K562 (cell line): ENCODE results near the gene C18orf32. TPM values are rescaled to one million over a fixed set of nuclear protein-coding genes. Genes with fewer than 3 reads are reported as not detected.

Experiments
- ATAC-seq: fragments of 200-7000 bp; cut with Tn5 transposase; 3 replicates; pipeline ENCODE4 v1.9.1; 2020; ENCODE audit warnings: moderate library complexity
- BruUV-seq: library from RNA; stranded (reverse); fragments of 400-500 nt; replicated peaks from 2 replicates; lab custom pipeline; 2021; lab: Mats Ljungman, UMichigan
- CTCF ChIA-PET: fragments of 300-600 bp; formaldehyde crosslinking; extraction: SDS; loops from one replicate; lab custom pipeline; 2021; ENCODE audit warnings: low intra/inter-chr PET ratio; lab: Yijun Ruan, JAX
- POLR2A ChIA-PET: fragments of 300-600, 350-650 bp; sonication (Branson Sonifier 250); formaldehyde crosslinking; extraction: SDS; loops from one replicate; lab custom pipeline; 2021; ENCODE audit warnings: antibody characterized with exemption, inconsistent platforms; lab: Yijun Ruan, JAX
- DNase-seq, 4 experiments: peaks; one replicate each; pipeline versions ENCODE4 v3.0.0 to v3.0.0-alpha.2; 2011 to 2018; ENCODE audit warnings: low spot score in 3 of 4, mixed read lengths in 3 of 4; ENCODE audit errors: extremely low read depth in 1 of 4
- FAIRE-seq: peaks from 2 replicates; lab custom pipeline; 2011; peaks lifted over from hg19 to GRCh38; lab: Jason Lieb, UNC
- H2AFZ ChIP-seq: 2 replicates; pipeline ENCODE4 v1.6.0; 2011; ENCODE audit warnings: low read depth, low read length, control low read depth, inconsistent platforms
- H3K27ac ChIP-seq: fragments of 200-600 bp; 3 replicates; pipeline ENCODE4 v1.8.0; 2011; ENCODE audit warnings: low read depth, mild to moderate bottlenecking, control low read depth, inconsistent platforms, low read length, moderate library complexity, mixed read lengths; ENCODE audit errors: extremely low read depth
- H3K27me3 ChIP-seq, 2 experiments: fragments of 300-600 bp in 1 of 2; 2 replicates in 1 of 2; 3 replicates in 1 of 2; pipeline versions ENCODE4 v1.6.0 to v1.8.0; 2011; ENCODE audit warnings: inconsistent platforms in 2 of 2, low read length in 2 of 2, mild to moderate bottlenecking in 1 of 2, mixed read lengths in 1 of 2, moderate library complexity in 1 of 2; ENCODE audit not compliant: control insufficient read depth in 2 of 2, insufficient read depth in 2 of 2
- H3K36me3 ChIP-seq: fragments of 300-600 bp; 3 replicates; pipeline ENCODE4 v1.8.0; 2011; ENCODE audit warnings: mild to moderate bottlenecking, low read length, inconsistent platforms; ENCODE audit not compliant: control insufficient read depth, insufficient read depth
- H3K4me1 ChIP-seq, 2 experiments: fragments of 200-600 bp in 1 of 2; replicated peaks in 1 of 2; 2 replicates in 1 of 2; 3 replicates in 1 of 2; pipeline versions ENCODE4 v1.5.1 to v1.8.0; 2011; ENCODE audit warnings: inconsistent platforms in 2 of 2, low read length in 2 of 2, mild to moderate bottlenecking in 1 of 2, mixed read lengths in 1 of 2, moderate library complexity in 1 of 2; ENCODE audit not compliant: control insufficient read depth in 2 of 2, insufficient read depth in 2 of 2
- H3K4me2 ChIP-seq: 2 replicates; pipeline ENCODE4 v1.6.1; 2011; ENCODE audit warnings: low read length, control low read depth, inconsistent platforms, mixed read lengths; ENCODE audit not compliant: insufficient read depth
- H3K4me3 ChIP-seq: fragments of 200-600 bp; sonication (generic), shearing (Covaris generic); 2 replicates; pipeline ENCODE4 v1.5.1; 2016; ENCODE audit warnings: control low read depth, inconsistent platforms
- H3K79me2 ChIP-seq: fragments of 200-600 bp; 3 replicates; pipeline ENCODE4 v1.8.0; 2011; ENCODE audit warnings: low read length, inconsistent platforms; ENCODE audit not compliant: control insufficient read depth, insufficient read depth
- H3K9ac ChIP-seq, 2 experiments: 2 replicates each; pipeline versions ENCODE4 v1.6.0 to v1.6.1; 2011; ENCODE audit warnings: low read depth in 2 of 2, low read length in 2 of 2, control low read depth in 1 of 2, inconsistent platforms in 1 of 2, mild to moderate bottlenecking in 1 of 2, mixed read lengths in 1 of 2; ENCODE audit not compliant: insufficient read depth in 1 of 2
- H3K9me1 ChIP-seq: one replicate; pipeline ENCODE4 v1.6.0; 2011; ENCODE audit warnings: inconsistent platforms, mild to moderate bottlenecking, low read length, moderate library complexity; ENCODE audit not compliant: control insufficient read depth, insufficient read depth
- H3K9me3 ChIP-seq: replicated peaks from 2 replicates; pipeline ENCODE4 v1.5.1; 2011; ENCODE audit warnings: low read depth, low read length, inconsistent platforms; ENCODE audit not compliant: control insufficient read depth, insufficient read depth
- H4K20me1 ChIP-seq: replicated peaks from 2 replicates; pipeline ENCODE4 v1.6.1; 2011; ENCODE audit warnings: low read length, inconsistent platforms, mixed read lengths; ENCODE audit not compliant: control insufficient read depth, insufficient read depth
- BDP1 ChIP-seq: IDR thresholded peaks from 3 replicates; pipeline ENCODE4 v1.6.1; 2011; ENCODE audit not compliant: insufficient read length, insufficient read depth
- CHAMP1 ChIP-seq: fragments of 450-650 bp; IDR thresholded peaks from 2 replicates; pipeline ENCODE4 v1.6.1; 2016; ENCODE audit warnings: mild to moderate bottlenecking
- E4F1 ChIP-seq: fragments of 250-450 bp; sonication (Bioruptor Pico); IDR thresholded peaks from 2 replicates; pipeline ENCODE4 v1.5.0; 2021; ENCODE audit warnings: mild to moderate bottlenecking, borderline replicate concordance
- ERF ChIP-seq: fragments of 450-650 bp; formaldehyde crosslinking; IDR thresholded peaks from 2 replicates; pipeline ENCODE4 v1.4.0; 2020; ENCODE audit warnings: mild to moderate bottlenecking, mixed read lengths
- FOXK1 ChIP-seq: sonication (generic); formaldehyde crosslinking; IDR thresholded peaks from 2 replicates; pipeline ENCODE4 v1.8.0; 2022; ENCODE audit warnings: missing genetic modification reagents, mild to moderate bottlenecking, borderline replicate concordance
- MAFK ChIP-seq: IDR thresholded peaks from 2 replicates; pipeline ENCODE4 v1.6.1; 2011; ENCODE audit warnings: low read length, improper control_type of control experiment
- NFYB ChIP-seq: IDR thresholded peaks from 2 replicates; pipeline ENCODE4 v1.6.1; 2011; ENCODE audit warnings: mild to moderate bottlenecking, moderate library complexity; ENCODE audit not compliant: insufficient read length; ENCODE audit errors: extremely low read depth
- PTRF ChIP-seq: fragments of 450-650 bp; IDR thresholded peaks from 2 replicates; pipeline ENCODE4 v1.6.1; 2016; ENCODE audit warnings: mild to moderate bottlenecking, missing genetic modification characterization, missing compliant biosample characterization
- SMARCA5 ChIP-seq: fragments of 450-650 bp; IDR thresholded peaks from 2 replicates; pipeline ENCODE4 v1.6.1; 2016
- SRSF3 ChIP-seq: fragments of 200-400 bp; formaldehyde crosslinking; IDR thresholded peaks from 2 replicates; pipeline ENCODE4 v1.6.1; 2016; ENCODE audit warnings: mild to moderate bottlenecking, low read length, moderate library complexity; ENCODE audit not compliant: insufficient read depth
- ZFP30 ChIP-seq: fragments of 250-450 bp; sonication (Bioruptor Pico); IDR thresholded peaks from 2 replicates; pipeline ENCODE4 v1.8.0; 2022; ENCODE audit warnings: moderate library complexity, mild to moderate bottlenecking, inconsistent platforms, borderline replicate concordance
- ZNF778 ChIP-seq: fragments of 450-650 bp; formaldehyde crosslinking; IDR thresholded peaks from 2 replicates; pipeline ENCODE4 v1.4.0; 2020; ENCODE audit warnings: mild to moderate bottlenecking, moderate library complexity
- WGBS: fragments of 100-300 bp; shearing (Covaris generic); methylation state at CpG from one replicate; pipeline ENCODE4 v1.1.6; 2016; ENCODE audit warnings: low coverage, mixed read lengths; ENCODE audit not compliant: insufficient coverage; ENCODE audit errors: missing lambda C conversion rate; 5-methylcytosine and 5-hydroxymethylcytosine counted together
- in situ Hi-C: fragments of 300-500 bp; cut with MboI; formaldehyde crosslinking; loops from 4 replicates; pipeline ENCODE4 v1.15.0; 2018; ENCODE audit warnings: inconsistent platforms, mixed read lengths
- intact Hi-C: fragments of 100-400 bp; cut with micrococcal nuclease; formaldehyde crosslinking; loops from 2 replicates; pipeline ENCODE4 v1.14.2; 2022
- polyA plus RNA-seq, 8 experiments: library from polyadenylated mRNA; depleted of rRNA in 4 of 8; stranded (reverse) in 5 of 8; unstranded in 3 of 8; fragments of >200 nt; fragmentation: Nextera tagmentation in 2 of 8; fragmentation: Illumina TruSeq in 1 of 8; extraction: Ambion mirVana in 2 of 8; extraction: Trizol in 1 of 8; gene quantifications; 2 replicates each; pipeline versions ENCODE4 v1.2.1 to v1.2.3, GENCODE V29; 2011 to 2014; ENCODE audit warnings: inconsistent platforms in 1 of 8, missing spikeins in 1 of 8
- total RNA-seq, 7 experiments: library from RNA; depleted of rRNA in 6 of 7; stranded (reverse); fragments of >200 nt in 6 of 7; fragmentation: Illumina TruSeq in 2 of 7; extraction: Trizol in 2 of 7; gene quantifications; 2 replicates each; pipeline versions ENCODE4 v1.2.1 to v1.2.3, GENCODE V29; 2011 to 2021; ENCODE audit warnings: low replicate concordance in 1 of 7
- TF ChIP-seq, protein P1 (sequence below): sonication (generic); formaldehyde crosslinking; IDR thresholded peaks from 2 replicates; pipeline ENCODE4 v1.8.0; 2022; ENCODE audit warnings: missing genetic modification reagents, mild to moderate bottlenecking, borderline replicate concordance
- TF ChIP-seq, protein P2 (sequence below): fragments of 450-650 bp; IDR thresholded peaks from 2 replicates; pipeline ENCODE4 v1.6.1; 2016

C18orf32 gene
- total and polyA plus RNA-seq, 9 of the 15 experiments (the other 6 are each of a cell fraction or from before 2014, with no cell fraction given), result 8.5 to 35.0 (median 20.4) TPM

DNA sequence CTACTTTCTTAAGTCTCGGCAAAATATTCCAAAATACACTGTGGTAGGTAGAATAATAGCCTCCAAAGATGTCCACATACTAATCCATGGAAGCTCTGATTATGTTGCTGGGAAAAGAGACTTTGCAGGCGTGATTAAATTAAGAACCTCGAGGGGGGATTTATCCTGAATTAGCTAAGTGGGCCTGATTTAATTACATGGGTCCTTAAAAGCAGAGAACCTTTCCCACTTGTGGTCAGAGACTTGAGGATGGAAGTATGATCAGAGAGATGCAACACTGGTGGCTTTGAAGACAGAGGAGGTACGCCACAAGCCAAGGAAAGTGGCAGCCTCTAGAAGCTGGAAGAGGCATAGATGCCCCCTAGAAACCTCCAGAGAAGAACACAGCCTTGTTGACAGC lies 29.4 kb downstream of the C18orf32 start:
- no peaks in the 10 kb centered on the region for H3K9me1 ChIP-seq
- no peaks in the 10 kb centered on the region for H3K27me3 ChIP-seq
- BruUV-seq, result no TSS peak
- in situ Hi-C loops (no loop called here), intact Hi-C loops (no loop called here)
- no peak for TF ChIP-seq NFYB
- TF ChIP-seq ERF (CRISPR knock-in tag), result no peak
- no peak for TF ChIP-seq FOXK1
- TF ChIP-seq SRSF3, result no peak
- TF ChIP-seq E4F1 (CRISPR knock-in tag), result no peak
- no peak for TF ChIP-seq BDP1
- TF ChIP-seq SMARCA5, result no peak
- TF ChIP-seq MAFK, result no peak
- TF ChIP-seq, protein P1, sequence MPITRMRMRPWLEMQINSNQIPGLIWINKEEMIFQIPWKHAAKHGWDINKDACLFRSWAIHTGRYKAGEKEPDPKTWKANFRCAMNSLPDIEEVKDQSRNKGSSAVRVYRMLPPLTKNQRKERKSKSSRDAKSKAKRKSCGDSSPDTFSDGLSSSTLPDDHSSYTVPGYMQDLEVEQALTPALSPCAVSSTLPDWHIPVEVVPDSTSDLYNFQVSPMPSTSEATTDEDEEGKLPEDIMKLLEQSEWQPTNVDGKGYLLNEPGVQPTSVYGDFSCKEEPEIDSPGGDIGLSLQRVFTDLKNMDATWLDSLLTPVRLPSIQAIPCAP, result no peak
- no peak for TF ChIP-seq ZNF778 (CRISPR knock-in tag)
- TF ChIP-seq ZFP30, result no peak
- TF ChIP-seq, protein P2, sequence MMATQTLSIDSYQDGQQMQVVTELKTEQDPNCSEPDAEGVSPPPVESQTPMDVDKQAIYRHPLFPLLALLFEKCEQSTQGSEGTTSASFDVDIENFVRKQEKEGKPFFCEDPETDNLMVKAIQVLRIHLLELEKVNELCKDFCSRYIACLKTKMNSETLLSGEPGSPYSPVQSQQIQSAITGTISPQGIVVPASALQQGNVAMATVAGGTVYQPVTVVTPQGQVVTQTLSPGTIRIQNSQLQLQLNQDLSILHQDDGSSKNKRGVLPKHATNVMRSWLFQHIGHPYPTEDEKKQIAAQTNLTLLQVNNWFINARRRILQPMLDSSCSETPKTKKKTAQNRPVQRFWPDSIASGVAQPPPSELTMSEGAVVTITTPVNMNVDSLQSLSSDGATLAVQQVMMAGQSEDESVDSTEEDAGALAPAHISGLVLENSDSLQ, result no peak
- TF ChIP-seq PTRF (tag), result no peak
- TF ChIP-seq CHAMP1, result no peak
- FAIRE-seq, result no peak
- WGBS, result 76% methylated on average over 4 of the region's 4 CpGs
- no peak overlapping the region for H3K4me3 ChIP-seq
- ChIA-PET CTCF (no interaction called here), POLR2A (interaction anchor here (1.0 kb wide), 1 partner anchor 57 kb away, joined by 4 read pairs; no protein-coding TSS in a partner anchor)
- no peak for DNase-seq
- no peak overlapping the region for H2AFZ ChIP-seq
- no peak for ATAC-seq
- no peak overlapping the region for H3K27ac ChIP-seq
- no peak overlapping the region for H3K4me2 ChIP-seq
- H3K9me3 ChIP-seq, result 0 out of 2 replicates have a peak, but pooled peaks cover 2% of the 10 kb centered on the region
- peaks cover 3% of the 10 kb centered on the region; the same call in 2 of the 3 replicates for H3K36me3 ChIP-seq
- H4K20me1 ChIP-seq, result no peaks in the 10 kb centered on the region
- H3K79me2 ChIP-seq, result peaks cover 48% of the 10 kb centered on the region
- H3K9ac ChIP-seq, result no peak overlapping the region
- peaks cover 4 to 9% of the 10 kb centered on the region in 2 experiments; a peak in 4 of 5 replicates for H3K4me1 ChIP-seq
